Activated CD4-positive, alpha-beta T cell treated with anti-CD3 and anti-CD28 coated beads, Interleukin-2, amount 50 U/mL, for 48 hours (primary cell): ENCODE results near the gene MEF2B.
"Not testable (repeated sequence)": the region's sequence is repeated elsewhere in the genome, so short reads cannot be mapped to it uniquely, and the experiment has no call there.

Experiments
- DNase-seq, 2 experiments: peaks; one replicate each; pipeline ENCODE4 v3.0.0-alpha.2; 2020

The MEF2B gene

DNA sequence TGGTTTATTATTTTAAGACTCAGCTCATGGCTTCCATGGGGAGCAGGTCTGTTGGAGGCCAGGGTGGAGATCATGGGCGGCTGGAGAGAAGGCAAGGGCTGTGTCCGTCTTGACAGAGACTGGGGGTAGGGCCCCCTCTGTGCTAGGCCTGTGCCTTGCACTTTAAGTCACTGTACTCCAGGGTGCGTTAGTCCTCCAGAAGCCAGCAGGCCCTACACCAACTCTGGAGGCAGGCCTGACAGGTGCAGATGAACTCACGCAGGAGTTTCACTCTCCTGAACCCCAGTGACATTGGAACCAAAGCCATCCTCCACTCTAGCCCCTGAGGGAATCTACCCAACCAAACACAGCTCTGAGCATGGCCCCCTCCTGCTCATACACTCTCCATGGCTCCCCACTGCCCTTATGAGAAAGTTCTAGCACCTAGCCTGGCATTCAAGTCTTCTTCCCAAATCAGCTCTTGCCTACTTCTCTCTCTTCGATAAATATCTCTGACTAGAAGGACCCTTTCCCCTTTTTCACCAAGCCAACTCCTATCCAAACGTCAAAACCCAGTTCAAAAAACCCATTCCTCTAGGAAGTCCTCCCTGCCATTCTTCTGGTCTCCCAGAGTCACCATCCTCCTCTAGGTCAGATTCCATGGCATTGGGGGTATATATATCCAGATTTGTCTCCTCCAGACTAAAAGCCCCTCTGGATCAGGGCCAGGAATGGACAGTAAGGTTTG lies 15.1 kb downstream of the MEF2B start:
- DNase-seq = no peak

- DNase-seq = no peak
These were observed 17.2 kb downstream of the MEF2B start for GRCh38 chr19:19152668-19153384.

GRCh38 chr19:19151418-19151817 lies 18.6 kb downstream of the MEF2B start:
- DNase-seq = no peak

DNA sequence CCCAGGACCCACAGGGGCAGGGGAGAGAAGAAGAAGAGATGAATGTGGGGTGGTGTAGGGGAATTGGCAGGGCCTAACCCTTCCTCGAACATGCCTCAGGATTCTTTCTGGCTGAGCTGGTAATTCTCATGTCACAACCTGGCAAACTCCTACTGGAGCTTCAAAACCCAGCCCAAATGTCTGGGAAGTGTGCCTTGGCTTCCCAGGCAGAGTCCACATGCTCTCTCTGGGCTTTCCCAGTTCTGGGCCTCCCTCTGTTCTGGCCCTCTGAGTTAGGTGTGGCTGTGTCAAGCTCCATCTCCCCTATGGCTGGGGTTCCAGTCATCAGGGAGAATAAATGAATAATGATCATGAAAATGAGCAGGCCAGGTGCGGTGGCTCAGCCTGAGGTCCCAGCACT lies 20.6 kb downstream of the MEF2B start:
- no peak for DNase-seq

- DNase-seq = not testable (repeated sequence)
These were observed 21.6 kb downstream of the MEF2B start for GRCh38 chr19:19148504-19148903.

DNA sequence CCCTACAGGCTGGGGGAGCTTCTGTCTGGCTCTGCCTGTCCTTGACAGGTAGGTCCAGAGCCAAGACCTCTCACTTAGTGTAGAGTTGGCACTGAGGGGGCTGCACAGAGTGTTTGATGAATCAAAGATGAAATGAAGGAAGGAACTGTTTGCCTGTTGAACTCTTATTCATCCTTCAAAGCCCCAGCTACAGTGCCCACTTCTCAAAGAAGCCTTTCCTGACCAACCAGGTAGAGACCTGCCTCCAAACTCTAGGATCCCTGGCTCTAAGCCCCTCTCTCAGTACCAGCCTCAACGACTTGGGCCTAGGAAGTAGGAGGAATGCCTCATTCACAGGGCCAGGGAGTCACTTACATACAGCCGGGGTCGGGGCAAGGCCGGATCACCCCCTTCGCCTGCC lies 22.7 kb downstream of the MEF2B start:
- DNase-seq = no peak

DNA sequence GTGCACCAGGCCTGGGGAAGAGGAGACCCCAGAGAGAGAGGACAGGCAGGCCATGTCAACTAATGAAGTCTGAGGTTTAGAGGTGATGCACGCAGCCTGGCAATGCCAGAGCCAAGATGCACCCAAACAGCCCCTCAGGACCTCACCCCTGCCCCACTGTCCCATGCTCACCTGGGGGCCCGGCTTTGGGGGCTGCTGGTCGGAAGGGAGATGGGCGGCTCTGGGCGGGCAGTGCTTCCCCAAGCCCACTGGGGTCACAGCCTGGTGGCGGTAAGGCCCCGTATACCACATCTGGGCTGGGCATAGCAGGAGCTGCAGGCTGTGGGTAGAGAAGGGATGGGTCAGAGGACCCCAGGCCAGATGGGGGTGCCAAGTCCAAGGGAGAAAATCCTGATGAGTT lies 23.2 kb downstream of the MEF2B start:
- no peak for DNase-seq

DNA sequence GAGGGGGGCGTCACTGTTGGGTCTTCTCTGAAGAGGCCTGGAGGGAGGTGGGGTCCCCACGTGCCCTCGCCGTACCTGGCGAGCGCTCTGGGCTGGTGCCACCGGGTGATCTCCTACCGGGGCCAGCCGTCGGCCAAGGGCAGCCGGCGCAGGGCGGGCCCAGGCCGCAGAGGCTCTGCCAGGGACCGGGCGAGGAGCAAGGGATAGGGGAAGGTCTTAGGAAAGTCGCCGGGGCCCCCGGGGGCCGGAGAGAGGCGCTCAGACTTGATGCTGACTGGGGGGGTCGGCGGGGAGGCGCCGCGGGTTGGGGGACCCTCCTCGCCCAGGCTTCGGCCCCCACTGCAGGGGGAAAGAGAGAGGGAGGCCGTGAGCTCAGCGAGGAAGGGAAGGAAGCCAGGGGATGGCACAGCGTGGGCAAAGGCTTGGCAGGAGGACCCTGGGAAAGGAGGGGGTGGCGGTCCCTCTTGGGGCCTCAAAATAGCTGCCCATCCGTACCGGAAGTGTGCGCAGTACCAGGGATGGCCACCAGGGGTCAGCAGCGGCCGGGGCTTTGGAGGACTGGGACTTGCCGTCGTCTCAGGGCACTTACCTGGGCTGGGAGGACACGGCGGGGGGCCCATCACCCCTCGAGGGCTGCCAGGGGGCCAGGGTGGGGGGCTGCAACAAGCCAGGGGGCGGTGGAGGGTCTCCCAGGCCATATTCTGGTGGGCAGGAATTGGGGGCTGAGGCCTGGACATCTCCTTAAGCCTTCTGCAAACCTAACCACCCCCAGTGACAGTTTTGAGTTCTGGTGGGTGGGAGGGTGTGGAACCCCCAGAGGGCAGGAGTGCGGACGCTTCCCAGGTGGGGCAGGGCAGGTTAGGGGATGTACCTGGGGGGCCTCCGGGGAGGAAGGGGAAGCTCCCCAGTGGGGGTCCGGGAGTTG lies 24.1 kb downstream of the MEF2B start:
- peak; percentile 94 to 95 for DNase-seq

DNA sequence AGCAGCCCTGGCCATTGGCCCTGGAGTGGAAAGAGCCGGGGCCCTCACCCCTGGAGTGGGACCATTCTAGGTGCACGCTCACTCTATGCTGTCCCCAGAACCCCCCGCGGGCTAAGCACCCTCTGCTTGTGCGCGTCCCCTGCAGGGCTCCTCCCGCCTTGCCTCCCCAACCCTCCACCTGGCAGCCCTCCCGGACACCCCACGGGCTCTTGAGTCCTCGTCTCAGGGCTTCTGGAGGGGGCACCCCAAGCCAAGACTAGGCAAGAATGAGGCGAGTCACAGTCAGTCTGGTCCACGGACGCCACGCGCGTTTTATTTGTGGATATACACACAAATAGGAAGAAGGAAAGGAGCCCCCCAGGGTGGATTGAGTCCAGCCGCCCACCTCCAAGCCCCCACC lies 24.8 kb downstream of the MEF2B start:
- no peak for DNase-seq

GRCh38 chr19:19142347-19142746 lies 27.7 kb downstream of the MEF2B start:
- DNase-seq = no peak

- no peak for DNase-seq
These were observed 29.6 kb downstream of the MEF2B start for GRCh38 chr19:19140476-19140875.

DNA sequence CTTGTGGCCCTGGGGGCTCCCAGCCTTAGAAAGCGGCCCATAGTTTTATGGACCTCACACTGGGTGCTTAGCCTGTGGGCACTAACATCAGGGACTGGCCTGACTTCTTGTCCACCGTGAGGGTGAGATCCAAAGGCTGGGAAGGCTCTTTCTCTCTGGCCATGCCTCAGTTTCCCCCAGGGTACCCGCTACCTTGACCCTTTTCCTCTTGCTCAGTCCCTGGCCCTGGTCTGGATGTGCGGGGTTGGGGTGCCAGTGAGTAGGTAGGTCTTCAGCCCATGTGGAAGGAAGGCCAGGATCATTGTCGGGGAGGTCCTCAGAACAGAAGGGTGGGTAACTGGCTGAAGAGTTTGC lies 30.2 kb downstream of the MEF2B start:
- no peak for DNase-seq

GRCh38 chr19:19138109-19138981 lies 31.7 kb downstream of the MEF2B start, which contains the start of gene TMEM161A:
Gene TMEM161A, minus strand, starts transcription at chr19:19138478. Its CDS starts 50 bp downstream, at chr19:19138428.
- DNase-seq = peak; percentile 96 to 98

DNA sequence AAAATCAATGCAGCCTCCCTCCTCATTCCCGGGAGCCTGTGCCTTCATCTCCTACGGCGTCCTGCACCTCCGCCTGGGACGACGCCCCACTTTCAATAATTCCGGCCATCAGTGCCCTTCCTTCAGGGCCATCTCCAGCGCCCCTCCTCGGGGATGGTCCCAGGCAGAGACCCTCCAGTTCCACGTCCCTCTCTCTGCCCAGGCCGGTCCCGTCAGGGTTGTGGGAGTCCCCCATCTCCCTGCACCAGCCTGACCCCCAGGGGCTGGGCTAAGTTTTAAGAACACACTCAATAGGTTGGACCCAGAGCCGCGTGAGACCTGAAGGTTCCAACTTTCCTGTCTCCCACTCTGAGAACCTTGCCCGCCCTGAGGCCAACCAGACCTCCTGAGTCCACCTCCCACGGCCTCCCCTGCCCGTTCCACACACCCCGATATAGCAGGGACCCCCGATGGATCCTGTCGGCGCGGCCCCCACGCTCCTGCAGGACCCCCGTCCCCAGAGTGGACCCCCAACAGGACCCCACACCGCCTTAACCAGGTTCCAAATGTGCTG lies 32.4 kb downstream of the MEF2B start:
- peak in 1 of 2 experiments; percentile 22 for DNase-seq

DNA sequence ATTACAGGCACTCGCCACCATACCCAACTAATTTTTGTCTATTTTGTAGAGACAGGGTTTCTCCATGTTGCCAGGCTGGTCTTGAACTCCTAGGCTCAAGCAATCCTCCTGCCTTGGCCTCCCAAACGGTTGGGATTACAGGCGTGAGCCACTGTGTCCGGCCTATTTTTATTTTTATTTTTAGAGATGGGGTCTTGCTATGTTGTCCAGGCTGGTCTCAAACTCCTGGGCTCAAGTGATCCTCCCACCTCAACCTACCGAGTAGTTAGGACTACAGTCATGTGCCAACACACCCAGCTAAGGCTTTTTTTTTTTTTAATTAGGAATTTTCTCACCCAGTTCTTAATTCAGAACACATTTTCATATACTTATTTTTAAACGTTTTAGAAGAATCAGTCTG lies 34.4 kb downstream of the MEF2B start:
- DNase-seq = not testable (repeated sequence)

- peak; percentile 40 to 43 for DNase-seq
These were observed 35.3 kb downstream of the MEF2B start for GRCh38 chr19:19134687-19135158.

DNA sequence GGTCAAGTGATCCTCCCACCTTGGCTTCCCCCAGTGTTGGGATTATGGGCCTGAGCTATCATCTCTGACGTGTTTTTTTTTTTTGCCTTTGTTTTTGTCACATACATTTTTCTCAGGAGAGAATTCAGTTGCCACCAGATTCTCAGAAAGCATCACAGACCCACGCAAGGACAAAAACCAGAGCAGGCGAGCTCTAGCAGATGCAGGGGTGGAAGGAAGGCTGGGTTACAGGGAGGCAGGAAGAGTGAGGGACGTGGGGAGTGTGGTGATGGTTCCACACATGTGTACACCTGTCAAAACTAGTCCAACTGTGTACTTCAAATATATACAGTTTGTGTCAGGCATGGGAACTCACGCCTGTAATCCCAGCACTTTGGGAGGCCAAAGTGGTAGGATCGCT lies 36.1 kb downstream of the MEF2B start:
- DNase-seq = no peak

- DNase-seq = no peak
These were observed 37.2 kb downstream of the MEF2B start for GRCh38 chr19:19132912-19133311.

- no peak for DNase-seq
These were observed 38.1 kb downstream of the MEF2B start for GRCh38 chr19:19131989-19132388.

GRCh38 chr19:19126102-19126501 lies 44.0 kb downstream of the MEF2B start:
- DNase-seq = no peak

DNA sequence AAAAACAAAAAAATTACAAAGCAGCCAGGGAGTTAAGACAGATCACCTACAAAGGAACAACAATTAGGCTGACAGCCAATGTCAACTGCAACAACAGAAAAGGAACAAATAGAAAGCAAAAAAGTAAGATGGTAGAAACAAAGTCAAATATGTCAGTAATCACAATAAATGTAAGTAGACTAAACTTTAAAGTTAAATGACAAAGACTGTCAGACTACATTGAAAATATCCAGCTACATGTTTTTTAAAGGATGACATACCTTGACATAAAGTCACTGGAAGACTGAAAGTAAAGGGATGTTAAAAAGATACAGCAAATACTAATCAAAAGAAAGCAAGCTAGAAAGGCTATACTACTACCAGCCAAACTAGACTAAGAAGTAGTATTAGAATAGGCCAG lies 46.7 kb downstream of the MEF2B start:
- no peak for DNase-seq

GRCh38 chr19:19122902-19123301 lies 47.2 kb downstream of the MEF2B start:
- no peak for DNase-seq
